C4-2B (cell line): ENCODE data around the gene FOXK2.

Source experiments
- CTCF ChIP-seq: fragments of 450-650 bp; conservative IDR thresholded peaks from 2 replicates; pipeline ENCODE4 v1.5.1; 2017; ENCODE audit warnings: mild to moderate bottlenecking
- ZFX ChIP-seq: fragments of 450-650 bp; IDR thresholded peaks from 2 replicates; pipeline ENCODE4 v1.6.1; 2017

- TF ChIP-seq CTCF: no peak
- TF ChIP-seq ZFX: no peak
These were observed 76.4 kb downstream of the FOXK2 start for GRCh38 chr17:82595893-82596292.
